Measurements from ENCODE around the gene DHRS7C. TPM values are rescaled to one million over a fixed set of nuclear protein-coding genes. Genes with fewer than 3 reads are reported as not detected.

Gene DHRS7C
- total and polyA plus RNA-seq, 4 donors = 0.26 to 0.28 TPM; not detected in 2

GRCh38 chr17:9806699-9807098, 15.3 kb upstream of the DHRS7C start:
- Histone ChIP-seq H3K27me3 (ENCODE audit: control insufficient read depth in 4 of 4, insufficient read depth in 4 of 4, low read length in 3 of 4) (peaks cover 0 to 8% (median 2%) of the 10 kb centered on the region in 4 donors), H3K27ac (ENCODE audit: low read depth in 1 of 2, low read length in 2 of 2) (no peak overlapping the region), H3K9me3 (ENCODE audit: control insufficient read depth in 4 of 4, low read length in 3 of 4) (no peaks in the 10 kb centered on the region), H3K9ac (ENCODE audit: low read depth in 1 of 2, low read length in 2 of 2) (no peak overlapping the region), H3K4me1 (ENCODE audit: control insufficient read depth in 4 of 4, insufficient read depth in 4 of 4, low read length in 3 of 4) (no peaks in the 10 kb centered on the region), H3K4me3 (ENCODE audit: low read depth in 1 of 3, low read length in 3 of 3) (no peak overlapping the region), H3K36me3 (ENCODE audit: control insufficient read depth in 4 of 4, insufficient read depth in 3 of 4, low read depth in 1 of 4, low read length in 3 of 4) (no peaks in the 10 kb centered on the region)
- 69% methylated on average over 6 of the region's 6 CpGs for WGBS
- DNase-seq (ENCODE audit: low spot score) = no peak
- TF ChIP-seq HNF4G (IDR thresholded peaks at IDR 0.05) (no peak), SP1 (IDR thresholded peaks at IDR 0.05) (no peak), YY1 (IDR thresholded peaks at IDR 0.05) (no peak), JUND (IDR thresholded peaks at IDR 0.05) (no peak)
- TF ChIP-seq, protein P1, sequence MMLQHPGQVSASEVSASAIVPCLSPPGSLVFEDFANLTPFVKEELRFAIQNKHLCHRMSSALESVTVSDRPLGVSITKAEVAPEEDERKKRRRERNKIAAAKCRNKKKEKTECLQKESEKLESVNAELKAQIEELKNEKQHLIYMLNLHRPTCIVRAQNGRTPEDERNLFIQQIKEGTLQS (IDR thresholded peaks at IDR 0.05) = no peak

- Histone ChIP-seq H3K27ac (ENCODE audit: low read depth in 1 of 2, low read length in 2 of 2) (no peak overlapping the region), H3K4me1 (ENCODE audit: control insufficient read depth in 4 of 4, insufficient read depth in 4 of 4, low read length in 3 of 4) (no peaks in the 10 kb centered on the region), H3K9me3 (ENCODE audit: control insufficient read depth in 4 of 4, low read length in 3 of 4) (no peaks in the 10 kb centered on the region), H3K4me3 (ENCODE audit: low read depth in 1 of 3, low read length in 3 of 3) (no peak overlapping the region), H3K27me3 (ENCODE audit: control insufficient read depth in 4 of 4, insufficient read depth in 4 of 4, low read length in 3 of 4) (peaks cover 0 to 4% (median 2%) of the 10 kb centered on the region in 4 donors), H3K36me3 (ENCODE audit: control insufficient read depth in 4 of 4, insufficient read depth in 3 of 4, low read depth in 1 of 4, low read length in 3 of 4) (no peaks in the 10 kb centered on the region), H3K9ac (ENCODE audit: low read depth in 1 of 2, low read length in 2 of 2) (no peak overlapping the region)
- 70% methylated on average over 4 of the region's 4 CpGs for WGBS
- TF ChIP-seq ZBTB33 (IDR thresholded peaks at IDR 0.05) (no peak), YY1 (IDR thresholded peaks at IDR 0.05) (no peak)
- DNase-seq (ENCODE audit: low spot score) = no peak
Measured at GRCh38 chr17:9805769-9806168, 14.4 kb upstream of the DHRS7C start.

- no peak for DNase-seq (ENCODE audit: low spot score)
- H3K4me3 ChIP-seq (ENCODE audit: low read depth in 1 of 3, low read length in 3 of 3) = no peak overlapping the region
- H3K9me3 ChIP-seq (ENCODE audit: control insufficient read depth in 4 of 4, low read length in 3 of 4) = no peaks in the 10 kb centered on the region
- H3K27ac ChIP-seq (ENCODE audit: low read depth in 1 of 2, low read length in 2 of 2) = no peak overlapping the region
- no peak for TF ChIP-seq FOXA1 (IDR thresholded peaks at IDR 0.05)
- H3K4me1 ChIP-seq (ENCODE audit: control insufficient read depth in 4 of 4, insufficient read depth in 4 of 4, low read length in 3 of 4) = no peaks in the 10 kb centered on the region
- H3K27me3 ChIP-seq (ENCODE audit: control insufficient read depth in 4 of 4, insufficient read depth in 4 of 4, low read length in 3 of 4) = peaks cover 0 to 6% (median 0%) of the 10 kb centered on the region in 4 donors
- no peaks in the 10 kb centered on the region for H3K36me3 ChIP-seq (ENCODE audit: control insufficient read depth in 4 of 4, insufficient read depth in 3 of 4, low read depth in 1 of 4, low read length in 3 of 4)
- 62% methylated on average over 4 of the region's 4 CpGs for WGBS
- no peak overlapping the region for H3K9ac ChIP-seq (ENCODE audit: low read depth in 1 of 2, low read length in 2 of 2)
Measured at GRCh38 chr17:9802697-9803096, 11.3 kb upstream of the DHRS7C start.

- H3K9me3 ChIP-seq (ENCODE audit: control insufficient read depth in 4 of 4, low read length in 3 of 4) = no peaks in the 10 kb centered on the region
- peaks cover 0 to 6% (median 0%) of the 10 kb centered on the region in 4 donors for H3K27me3 ChIP-seq (ENCODE audit: control insufficient read depth in 4 of 4, insufficient read depth in 4 of 4, low read length in 3 of 4)
- H3K27ac ChIP-seq (ENCODE audit: low read depth in 1 of 2, low read length in 2 of 2) = no peak overlapping the region
- H3K9ac ChIP-seq (ENCODE audit: low read depth in 1 of 2, low read length in 2 of 2) = no peak overlapping the region
- H3K4me3 ChIP-seq (ENCODE audit: low read depth in 1 of 3, low read length in 3 of 3) = no peak overlapping the region
- H3K36me3 ChIP-seq (ENCODE audit: control insufficient read depth in 4 of 4, insufficient read depth in 3 of 4, low read depth in 1 of 4, low read length in 3 of 4) = no peaks in the 10 kb centered on the region
- 66% methylated on average over 13 of the region's 13 CpGs for WGBS
- no peak for TF ChIP-seq HNF4A (conservative IDR thresholded peaks at IDR 0.05)
- TF ChIP-seq REST (IDR thresholded peaks at IDR 0.05) = no peak
- TF ChIP-seq, protein P2, sequence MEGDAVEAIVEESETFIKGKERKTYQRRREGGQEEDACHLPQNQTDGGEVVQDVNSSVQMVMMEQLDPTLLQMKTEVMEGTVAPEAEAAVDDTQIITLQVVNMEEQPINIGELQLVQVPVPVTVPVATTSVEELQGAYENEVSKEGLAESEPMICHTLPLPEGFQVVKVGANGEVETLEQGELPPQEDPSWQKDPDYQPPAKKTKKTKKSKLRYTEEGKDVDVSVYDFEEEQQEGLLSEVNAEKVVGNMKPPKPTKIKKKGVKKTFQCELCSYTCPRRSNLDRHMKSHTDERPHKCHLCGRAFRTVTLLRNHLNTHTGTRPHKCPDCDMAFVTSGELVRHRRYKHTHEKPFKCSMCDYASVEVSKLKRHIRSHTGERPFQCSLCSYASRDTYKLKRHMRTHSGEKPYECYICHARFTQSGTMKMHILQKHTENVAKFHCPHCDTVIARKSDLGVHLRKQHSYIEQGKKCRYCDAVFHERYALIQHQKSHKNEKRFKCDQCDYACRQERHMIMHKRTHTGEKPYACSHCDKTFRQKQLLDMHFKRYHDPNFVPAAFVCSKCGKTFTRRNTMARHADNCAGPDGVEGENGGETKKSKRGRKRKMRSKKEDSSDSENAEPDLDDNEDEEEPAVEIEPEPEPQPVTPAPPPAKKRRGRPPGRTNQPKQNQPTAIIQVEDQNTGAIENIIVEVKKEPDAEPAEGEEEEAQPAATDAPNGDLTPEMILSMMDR (IDR thresholded peaks at IDR 0.05; ENCODE audit: low read depth, low read length, missing input control) = no peak
- no peak for TF ChIP-seq EGR1 (IDR thresholded peaks at IDR 0.05; ENCODE audit: low read depth in 2 of 2)
- no peak for TF ChIP-seq FOXA2 (IDR thresholded peaks at IDR 0.05)
- TF ChIP-seq MAX (IDR thresholded peaks at IDR 0.05) = no peak
- TF ChIP-seq YY1 (IDR thresholded peaks at IDR 0.05) = no peak
- TF ChIP-seq TAF1 (conservative IDR thresholded peaks at IDR 0.05) = no peak
- TF ChIP-seq GABPA (IDR thresholded peaks at IDR 0.05 in 1 of 2, conservative IDR thresholded peaks at IDR 0.05 in 1 of 2) = no peak
- no peak for TF ChIP-seq HNF4G (IDR thresholded peaks at IDR 0.05)
- TF ChIP-seq, protein P1 (IDR thresholded peaks at IDR 0.05) = no peak
- TF ChIP-seq RAD21 (IDR thresholded peaks at IDR 0.05) = no peak
- H3K4me1 ChIP-seq (ENCODE audit: control insufficient read depth in 4 of 4, insufficient read depth in 4 of 4, low read length in 3 of 4) = no peaks in the 10 kb centered on the region
- DNase-seq (ENCODE audit: low spot score) = no peak
Measured at GRCh38 chr17:9802294-9802693, 10.9 kb upstream of the DHRS7C start.
